Measurements from ENCODE around the gene PLEK2.

PLEK2 gene

DNA sequence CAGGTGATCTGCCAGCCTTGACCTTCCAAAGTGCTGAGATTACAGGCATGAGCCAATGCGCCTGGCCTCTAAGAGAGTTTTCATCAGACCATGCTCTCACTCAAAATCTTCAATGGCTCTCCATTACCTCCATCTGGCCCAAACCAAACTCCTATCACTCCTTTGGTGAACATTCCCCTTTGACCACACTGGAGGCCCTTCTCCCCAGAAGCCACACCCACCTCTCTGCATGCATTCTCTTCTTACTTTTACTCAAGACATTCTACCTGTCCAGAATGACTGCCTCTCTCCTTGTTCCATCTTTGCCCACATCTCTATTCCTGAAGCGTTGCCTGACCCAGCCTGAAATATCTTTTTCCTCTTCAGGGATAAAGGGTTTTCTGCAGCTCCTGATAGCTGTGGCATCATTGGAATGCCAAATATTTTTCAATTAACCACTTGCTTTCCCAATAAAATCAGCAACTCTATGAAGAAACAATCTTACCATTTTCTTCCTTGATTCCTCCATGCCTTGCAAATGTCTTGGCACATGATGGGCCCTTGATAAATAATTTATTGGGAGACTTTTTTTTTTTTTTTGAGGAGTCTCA is 15.5 kb downstream of the PLEK2 start:
- DNase-seq = no peak

DNA sequence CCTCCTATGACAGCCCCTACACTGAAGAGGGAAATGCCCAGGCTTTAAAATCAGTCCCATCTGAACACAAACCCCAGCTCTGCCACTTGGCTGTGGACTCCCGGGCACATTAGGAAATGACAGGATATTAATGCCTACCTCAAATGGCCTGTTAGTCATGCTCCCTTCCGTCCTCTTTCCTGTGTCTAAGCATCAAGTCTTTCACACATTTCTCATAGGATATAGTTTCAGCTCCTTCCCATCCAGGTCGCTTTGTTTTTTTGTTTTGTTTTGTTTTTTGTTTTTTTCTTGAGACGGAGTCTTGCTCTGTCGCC is 16.1 kb downstream of the PLEK2 start:
- DNase-seq = no peak

DNA sequence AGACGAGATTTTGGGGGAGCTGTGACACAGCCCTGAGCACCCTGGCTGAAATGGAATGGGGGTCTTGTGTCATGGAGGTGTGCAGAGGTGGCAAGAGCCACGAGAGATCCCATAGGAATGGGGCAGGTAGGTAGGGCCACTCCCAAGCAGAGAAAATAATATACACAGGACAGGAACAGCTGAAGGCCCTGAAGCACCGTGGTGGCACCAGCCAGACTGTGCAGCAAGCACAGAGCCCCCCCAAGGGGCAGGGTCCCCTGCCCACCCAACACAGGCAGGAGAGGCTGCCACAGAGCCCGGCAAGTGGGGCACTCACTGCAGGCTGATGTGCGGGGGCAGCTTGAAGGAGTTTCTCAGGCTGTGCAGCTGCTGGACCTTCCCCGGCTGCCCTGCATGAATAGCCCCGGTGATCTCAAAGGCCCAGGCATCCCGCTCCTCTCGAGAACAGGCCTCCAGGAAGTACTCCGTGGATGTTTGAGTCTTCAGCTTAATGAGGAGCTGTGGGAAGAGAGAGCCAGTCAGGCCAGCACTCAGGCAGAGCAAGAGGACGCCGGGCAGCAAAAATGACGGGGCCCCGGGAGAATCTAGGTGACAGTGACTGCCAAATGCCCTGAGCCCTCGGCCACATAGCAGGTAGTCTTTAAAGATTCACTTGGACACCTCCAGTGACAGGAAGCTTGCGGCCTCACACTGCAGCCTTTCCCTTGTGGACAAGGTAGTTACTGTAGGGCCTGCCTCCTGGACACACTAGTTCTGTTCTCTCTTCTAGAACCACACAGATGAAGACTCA is 16.7 kb downstream of the PLEK2 start:
- no peak for DNase-seq

DNA sequence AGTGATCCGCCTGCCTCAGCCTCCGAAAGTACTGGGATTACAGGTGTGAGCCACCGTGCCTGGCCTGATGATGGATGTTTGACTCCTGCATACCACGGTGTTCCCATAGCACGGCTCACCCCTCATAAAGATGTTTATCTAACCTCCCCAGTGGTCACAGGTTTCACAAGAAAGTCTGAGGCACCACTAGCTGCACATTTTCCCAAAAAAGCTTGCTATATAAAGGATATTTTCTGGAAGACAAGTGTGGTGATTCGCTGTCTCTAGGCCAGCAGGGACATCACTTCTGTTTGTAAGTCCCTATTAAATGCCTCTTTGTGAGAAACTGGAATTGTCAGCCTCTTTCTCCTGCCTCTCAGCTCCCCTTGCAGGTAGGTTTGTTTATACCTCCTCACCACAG is 18.3 kb downstream of the PLEK2 start:
- no peak for DNase-seq

DNA sequence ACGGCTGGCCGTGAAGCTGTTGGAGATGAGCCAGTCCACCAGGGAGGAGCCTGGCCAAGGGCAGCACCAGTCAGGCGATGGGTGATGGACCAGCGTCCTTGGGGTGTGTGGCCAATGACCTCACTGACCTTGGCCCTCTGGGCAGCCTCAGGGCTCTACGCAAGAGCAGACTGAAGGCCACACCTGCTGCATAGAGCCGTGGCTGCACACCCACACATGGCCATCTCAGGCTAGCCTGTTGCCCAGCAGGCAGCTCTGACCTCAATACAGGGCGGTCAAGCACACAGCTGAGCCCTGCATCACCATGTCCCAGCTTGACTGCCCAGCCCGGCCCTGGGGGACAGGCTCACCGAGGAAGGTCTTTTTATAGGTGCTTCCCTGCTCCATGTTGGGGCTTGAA is 19.2 kb downstream of the PLEK2 start:
- no peak for DNase-seq

DNA sequence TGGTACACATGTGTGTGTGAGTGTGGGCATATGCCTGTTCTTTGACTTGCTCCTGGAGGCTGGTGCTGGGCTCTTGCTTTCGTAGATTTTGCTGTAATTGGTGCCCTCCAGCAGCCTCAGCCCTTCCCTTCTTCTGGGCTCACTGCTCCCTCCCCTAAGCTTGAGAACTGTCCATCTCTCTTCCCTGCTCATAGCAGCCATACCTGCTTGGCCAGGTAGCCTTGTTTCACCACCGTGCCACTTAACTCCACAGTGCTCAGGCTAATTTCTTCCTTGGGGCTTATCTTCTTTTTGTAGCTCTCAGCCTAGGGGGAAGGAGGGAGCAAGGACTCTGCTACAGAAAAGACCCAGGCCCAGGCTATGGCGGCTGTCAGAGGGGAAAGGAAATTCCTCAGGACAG is 19.8 kb downstream of the PLEK2 start:
- no peak for DNase-seq

DNA sequence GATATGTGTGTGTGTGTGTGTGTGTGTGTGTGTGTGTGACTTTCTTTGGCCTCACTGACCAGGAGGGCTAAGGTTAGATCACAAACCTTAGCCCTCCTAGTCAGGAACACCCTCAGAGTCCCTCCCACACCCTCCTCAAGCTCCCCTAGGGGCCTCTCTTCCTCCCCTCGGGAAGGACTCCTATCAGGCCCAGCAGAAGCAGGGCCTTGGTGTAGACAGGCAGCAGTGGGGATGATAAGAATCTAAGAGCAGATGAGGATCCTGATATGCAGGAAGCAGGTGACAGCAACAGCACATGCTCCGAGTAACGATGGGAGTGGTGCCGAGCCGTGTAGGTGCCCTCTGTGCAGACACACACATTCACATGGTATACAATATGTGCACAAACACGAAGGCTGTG is 20.7 kb downstream of the PLEK2 start:
- no peak for DNase-seq

DNA sequence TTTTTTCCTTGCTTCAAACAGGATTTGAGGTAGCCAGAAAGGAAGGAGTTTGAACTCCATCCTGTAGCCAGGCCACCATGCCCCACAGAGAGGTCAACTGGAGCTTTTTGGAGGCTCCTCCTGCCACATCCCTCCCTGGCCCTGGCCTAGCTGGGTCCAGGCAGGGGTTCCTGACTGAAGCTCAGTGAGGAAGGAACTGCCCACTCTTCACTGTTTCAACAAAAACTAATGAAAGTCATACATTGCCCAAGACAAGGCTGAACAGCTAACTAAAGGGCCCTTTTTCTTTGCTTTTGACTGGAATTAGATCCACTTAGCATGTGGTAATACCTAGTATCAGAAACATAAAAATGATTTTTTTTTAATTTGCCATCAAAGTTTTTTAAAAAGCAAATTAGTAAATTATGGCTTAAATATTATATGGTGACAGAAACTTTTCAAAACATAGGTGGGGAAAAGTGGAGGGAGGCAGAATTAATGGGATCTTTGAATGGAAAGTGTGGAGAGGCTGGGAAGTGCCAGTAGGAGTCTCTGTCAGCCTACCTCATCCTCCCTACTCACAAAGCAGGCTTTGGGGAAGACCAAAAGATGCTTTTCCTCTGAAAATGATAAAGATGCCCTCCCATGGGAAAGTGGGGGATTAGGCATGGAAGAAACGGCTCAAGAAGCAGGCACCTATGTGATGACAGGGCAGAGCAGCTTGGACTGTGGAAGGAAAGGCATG is 22.0 kb downstream of the PLEK2 start:
- no peak for DNase-seq

DNA sequence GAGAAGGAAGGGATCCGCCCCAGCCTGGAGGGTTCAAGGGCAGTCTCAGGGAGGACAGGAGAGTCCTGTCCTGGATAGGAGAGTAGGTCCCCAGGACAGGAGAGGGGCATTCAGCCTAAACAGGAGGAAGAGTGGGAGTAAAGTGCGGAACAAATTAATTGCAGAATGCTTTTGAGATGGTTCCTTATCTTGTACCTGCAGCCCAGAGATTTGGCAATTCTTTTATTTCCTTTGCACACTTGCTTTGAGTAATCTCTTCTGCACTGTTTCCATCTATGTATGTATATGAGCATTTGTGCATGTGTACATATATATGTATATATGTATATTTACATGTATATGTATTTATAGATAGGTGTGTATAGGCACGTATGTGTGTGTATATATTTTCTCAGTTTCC is 22.7 kb downstream of the PLEK2 start:
- no peak for DNase-seq

DNA sequence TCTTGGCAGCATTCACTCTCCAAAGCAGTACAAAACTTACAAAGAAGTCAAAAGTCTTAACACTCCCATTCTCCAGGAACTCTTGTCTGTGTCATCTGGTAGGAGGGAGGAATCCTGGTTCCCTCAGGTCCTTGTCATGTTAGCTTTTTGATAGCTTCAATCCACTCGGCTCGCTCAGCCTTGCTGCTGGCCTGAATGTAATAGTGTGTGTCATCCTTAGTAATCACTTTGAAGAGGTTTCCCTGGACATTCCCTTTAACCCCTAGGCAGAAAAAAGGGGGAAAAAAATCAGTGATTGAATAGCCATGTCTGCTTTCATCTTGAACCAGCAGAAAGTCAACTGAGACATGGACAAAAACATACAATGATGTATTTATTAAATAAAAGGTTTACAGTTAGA is 24.8 kb downstream of the PLEK2 start:
- DNase-seq = no peak

DNA sequence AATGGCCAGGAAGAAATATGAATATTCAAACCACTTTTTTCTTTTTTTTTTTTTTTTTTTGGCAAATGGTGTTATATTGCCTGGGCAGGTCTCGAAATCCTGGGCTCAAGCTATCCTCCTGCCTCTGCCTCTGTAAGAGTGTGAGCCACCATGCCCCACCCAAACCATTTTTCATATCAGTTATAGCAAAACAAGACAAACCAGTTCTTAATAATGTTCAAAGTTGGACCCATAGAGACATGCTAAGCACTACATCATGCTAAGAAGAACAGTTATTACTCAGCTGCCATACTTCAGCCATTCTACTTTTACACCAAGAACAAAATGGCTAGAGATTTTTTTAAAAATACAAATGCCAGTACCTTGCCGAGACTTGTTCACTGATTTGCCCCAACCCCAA is 26.3 kb downstream of the PLEK2 start:
- DNase-seq = no peak

DNA sequence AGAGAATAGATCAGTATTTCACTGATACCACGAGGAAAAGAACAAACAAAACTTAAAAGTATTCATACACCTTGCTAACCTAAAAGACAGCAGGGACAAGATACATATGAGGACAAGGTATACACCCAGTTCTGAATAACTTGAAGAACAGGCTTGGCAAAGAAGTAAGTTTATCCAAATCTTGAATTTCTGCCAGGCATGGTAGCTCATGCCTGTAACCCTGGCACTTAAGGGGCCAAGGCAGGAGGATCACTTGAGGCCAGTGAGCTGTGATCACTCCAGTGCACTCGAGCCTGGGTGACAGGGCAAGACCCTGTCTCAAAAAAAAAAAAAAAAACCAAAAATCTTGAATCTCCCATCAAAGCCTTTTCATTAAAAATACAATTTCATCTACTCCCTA is 26.8 kb downstream of the PLEK2 start:
- DNase-seq = no peak

DNA sequence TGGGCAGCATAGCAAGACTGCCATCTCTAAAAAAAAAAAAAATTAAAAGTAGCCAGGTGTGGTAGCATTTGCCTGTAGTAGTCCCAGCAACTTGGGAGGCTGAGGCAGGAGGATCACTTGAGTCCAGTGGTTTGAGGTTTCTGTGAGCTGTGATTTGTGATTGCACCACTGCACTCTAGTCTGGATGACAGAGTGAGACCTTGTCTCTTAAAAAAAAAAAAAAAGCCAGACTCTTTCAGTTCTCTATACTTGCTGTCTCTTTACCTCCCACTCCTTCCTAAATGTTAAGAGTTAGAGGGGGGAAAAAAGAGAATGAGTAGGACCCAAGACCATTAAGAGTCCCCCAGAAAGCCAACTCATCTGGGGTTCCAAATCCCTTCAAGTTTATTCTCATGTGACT is 34.0 kb downstream of the PLEK2 start:
- DNase-seq = no peak

DNA sequence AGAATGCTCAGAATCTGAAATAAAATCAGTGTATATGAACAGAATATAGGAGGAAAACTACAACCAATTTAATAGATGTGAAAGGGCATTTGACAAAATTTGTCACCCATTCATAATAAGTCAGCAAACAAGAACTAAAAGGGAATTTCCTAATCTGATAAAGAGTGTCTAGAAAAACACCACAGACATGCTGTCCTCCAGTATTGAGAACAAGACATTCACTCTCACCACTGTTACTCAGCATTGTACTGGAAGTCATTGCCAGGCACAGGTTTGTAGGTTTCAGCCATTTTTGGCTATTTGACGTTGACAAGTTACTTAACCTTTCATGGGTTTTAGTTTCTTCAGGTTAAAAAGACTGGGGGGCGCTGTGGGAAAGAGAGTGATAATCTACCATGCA is 38.6 kb downstream of the PLEK2 start:
- DNase-seq = no peak

DNA sequence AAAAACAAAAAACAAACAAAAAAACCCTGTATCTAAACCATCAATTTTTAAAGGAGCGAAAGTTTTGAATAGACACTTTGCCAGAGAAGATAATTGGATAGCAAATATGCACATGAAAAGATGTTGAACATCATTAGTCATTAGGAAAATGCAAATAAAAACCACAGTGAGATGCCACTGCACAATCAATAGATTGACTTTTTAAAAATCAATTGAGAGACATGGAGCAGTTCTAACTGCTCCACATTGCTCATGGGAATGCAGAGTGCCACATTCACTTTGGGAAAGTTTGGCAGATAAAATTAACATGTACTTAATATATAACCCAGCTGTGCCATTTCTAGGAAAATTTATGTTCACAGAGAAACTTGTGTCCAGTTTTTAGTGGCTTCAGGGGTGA is 39.1 kb downstream of the PLEK2 start:
- DNase-seq = no peak

DNA sequence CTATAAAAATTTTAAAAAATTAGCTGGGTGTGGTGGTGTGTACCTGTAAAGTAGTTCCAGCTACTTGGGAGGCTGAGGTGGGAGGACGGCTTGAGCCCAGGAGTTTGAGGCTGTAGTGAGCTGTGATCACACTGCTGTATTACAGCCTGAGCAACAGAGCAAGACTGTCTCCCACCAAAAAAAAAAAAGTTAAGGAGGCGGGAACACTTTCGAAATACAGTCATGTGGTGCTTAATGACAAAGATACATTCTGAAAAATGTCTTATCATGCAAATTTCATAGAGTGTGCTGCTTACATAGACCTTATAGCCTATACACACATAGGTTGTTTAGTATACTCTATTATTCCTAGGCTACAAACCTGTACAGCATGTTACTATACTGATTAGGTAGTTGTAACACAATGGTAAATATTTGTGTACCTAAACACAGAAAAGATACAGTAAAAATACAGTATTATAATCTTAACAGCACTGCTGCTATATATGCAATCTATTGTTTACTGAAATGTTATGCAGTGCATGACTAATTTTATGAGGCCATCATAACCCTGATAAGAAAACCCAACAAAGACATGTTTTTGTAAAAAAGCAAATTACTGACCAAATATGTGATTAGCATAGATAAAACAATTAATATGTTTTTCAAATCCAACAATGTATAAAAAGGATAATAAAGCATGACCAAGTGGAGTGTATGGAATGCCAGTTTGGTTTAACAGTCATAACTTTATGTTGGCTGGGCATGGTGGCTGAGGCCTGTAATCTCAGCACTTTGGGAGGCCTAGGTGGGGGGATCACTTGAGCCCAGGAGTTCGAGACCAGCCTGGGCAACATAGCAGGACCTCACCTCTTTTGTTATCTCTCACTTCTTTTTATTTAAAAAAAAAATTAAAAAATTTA is 40.5 kb downstream of the PLEK2 start:
- no peak for DNase-seq

DNA sequence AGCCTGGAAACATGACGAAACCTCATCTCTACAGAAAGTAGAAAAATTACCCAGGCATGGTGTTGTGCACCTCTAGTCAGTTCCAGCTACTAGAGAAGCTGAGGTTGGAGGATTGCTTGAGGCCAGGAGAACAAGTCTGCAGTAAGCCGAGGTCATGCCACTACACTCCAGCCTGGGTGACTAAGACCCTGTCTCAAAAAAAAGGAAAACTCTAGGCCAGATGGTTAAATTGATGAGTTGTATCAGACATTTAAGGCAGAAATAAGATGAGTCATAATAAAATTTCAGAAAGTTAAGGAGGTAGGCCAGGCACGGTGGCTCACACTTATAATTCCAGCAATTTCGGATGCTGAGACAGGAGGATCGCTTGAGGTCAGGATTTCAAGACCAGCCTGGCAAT is 41.1 kb downstream of the PLEK2 start:
- DNase-seq = no peak

DNA sequence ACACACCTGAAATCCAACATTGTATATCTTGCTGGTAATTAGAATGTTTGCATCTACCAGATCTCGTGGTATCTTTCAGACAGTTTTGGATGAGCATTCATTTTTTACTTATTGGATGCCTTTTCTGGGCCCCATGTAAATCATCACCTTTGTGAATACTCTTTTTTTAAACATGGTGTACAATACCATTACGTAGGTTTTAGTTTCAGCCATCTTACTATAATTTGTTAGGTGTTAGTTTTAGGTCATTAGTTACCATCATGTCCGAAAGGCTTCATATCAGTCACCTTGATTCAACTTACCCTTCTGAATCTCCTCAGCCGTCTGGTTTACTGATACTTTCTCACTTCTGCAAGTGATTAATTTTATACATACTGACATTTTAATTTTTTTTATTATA is 46.5 kb downstream of the PLEK2 start:
- DNase-seq = no peak

DNA sequence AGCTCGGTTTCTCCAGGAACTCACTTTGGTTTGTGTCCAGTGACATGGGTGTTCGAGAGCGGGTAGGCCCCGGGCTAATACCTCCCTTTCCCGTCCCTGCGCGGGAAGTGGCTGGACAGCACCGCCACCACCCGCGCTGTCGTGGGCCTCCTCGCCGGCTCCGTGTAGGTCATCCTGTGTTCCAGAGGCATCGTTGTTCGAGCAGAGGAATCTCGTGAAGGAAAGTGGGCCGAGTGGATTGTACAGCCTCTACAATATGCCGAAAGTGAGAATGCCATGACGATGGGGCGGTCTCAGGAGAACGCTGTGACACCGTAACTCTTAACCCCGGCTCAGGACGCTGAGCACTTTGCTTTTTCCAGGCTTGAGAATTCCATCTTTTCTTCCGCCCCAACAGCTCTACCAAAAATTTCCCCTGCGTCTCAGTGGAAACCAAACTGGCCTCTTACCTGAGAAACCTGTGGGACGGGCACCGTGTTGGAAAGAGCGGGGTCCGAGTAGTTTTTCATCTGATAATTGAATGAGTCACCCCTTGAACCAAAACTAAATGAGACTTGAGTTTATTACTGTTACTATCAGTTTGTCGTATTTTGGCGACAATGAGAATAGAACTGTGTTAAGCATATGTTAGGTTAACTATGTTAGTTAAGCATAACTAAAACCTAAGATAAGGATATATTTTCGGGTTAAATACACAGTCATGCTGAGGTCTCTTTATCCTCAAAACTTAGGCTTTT is 51.3 kb downstream of the PLEK2 start:
- no peak for DNase-seq

DNA sequence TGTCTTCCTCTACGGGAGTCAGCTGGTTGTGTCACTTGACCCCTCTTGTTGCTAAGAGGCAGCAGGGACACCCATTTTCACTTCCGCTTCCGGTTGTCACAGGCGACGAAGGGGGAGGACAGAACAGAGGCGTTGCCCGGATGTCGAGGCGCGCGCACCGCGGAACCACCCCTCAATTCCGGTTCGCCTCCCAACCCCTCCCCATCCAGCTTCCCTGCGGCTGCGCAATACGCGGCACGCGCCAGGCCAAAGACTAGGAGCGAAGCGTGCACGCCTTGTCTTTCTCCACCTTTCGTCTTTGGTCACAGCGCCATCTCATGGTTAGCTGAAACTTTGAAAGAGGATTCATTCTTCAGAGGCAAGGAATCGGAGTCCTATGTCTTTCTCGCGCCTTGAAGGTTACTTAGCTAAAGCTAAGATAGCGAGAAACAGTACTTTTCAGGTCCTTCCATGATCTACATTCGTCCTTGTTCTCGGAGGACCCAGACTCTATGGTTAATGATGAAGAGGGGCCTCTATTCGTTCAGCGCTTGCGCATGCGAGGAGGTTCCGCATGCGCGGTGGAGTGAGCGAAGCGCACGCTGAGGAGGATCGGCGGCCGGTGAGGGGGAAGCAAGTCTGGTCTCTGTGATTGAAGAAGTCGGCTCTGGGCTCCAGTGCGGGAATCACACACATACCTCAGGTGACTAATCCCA is 52.0 kb downstream of the PLEK2 start, which contains the start of the genes ATP6V1D and EIF2S1:
ATP6V1D (minus strand) TSS at position 30 of the 695 bp plus-strand sequence. CDS start 106 bp downstream, outside the sequence.
EIF2S1 (plus strand) TSS at position 554 of the 695 bp plus-strand sequence. CDS start 4,440 bp downstream, outside the sequence.
- peak; percentile 95 for DNase-seq

DNA sequence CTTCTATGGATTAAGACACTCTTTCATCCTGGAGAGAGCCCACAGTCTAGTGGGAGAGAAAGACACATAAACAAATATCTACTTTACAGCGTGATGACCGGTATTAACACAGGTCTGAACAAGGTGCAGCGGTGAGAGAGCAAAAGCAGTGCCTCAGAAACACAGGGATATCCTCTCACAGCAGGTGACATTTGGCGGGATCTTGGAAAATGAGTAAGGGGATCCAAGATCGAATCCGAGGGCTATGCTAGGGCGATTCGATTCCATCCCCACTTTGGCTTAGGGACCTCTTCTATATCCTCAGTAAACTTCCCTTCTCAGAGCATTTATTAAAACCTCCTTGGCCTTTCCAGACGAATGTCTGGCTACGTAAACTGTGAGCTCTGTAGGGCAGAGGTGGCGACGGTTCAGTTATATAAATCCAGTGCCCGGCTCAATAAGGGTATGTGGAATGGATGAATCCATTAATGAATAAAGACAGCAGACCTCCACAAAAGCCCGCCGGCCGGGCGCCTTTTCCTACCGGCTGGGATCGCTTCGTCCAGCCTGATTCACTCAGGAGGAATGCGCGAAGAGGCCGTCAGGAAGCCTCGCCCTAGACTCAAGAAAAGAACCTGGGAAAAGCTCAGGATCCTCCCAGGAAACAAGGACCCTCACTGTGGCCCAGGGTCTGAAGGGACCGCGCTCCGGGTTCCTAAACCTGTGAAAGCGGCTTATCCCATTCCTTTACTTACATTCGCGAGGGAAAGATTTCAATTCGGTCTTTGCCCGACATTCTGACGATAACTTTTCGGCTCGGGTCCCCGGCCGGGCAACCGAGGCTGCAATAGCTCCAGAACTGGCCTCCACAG is 52.8 kb downstream of the PLEK2 start:
- DNase-seq = no peak

All from SHP77 treated with DMSO at 0.1 percent for 48 hours (cell line).